ENCODE results near the gene ABCF3. TPM values are rescaled to one million over a fixed set of nuclear protein-coding genes. Genes with fewer than 3 reads are reported as not detected.

ABCF3 gene
- total and polyA plus RNA-seq, 2 of the 13 experiments (the other 11 are each of a cell fraction or from before 2014, with no cell fraction given), result 38.8 to 46.5 TPM

DNA sequence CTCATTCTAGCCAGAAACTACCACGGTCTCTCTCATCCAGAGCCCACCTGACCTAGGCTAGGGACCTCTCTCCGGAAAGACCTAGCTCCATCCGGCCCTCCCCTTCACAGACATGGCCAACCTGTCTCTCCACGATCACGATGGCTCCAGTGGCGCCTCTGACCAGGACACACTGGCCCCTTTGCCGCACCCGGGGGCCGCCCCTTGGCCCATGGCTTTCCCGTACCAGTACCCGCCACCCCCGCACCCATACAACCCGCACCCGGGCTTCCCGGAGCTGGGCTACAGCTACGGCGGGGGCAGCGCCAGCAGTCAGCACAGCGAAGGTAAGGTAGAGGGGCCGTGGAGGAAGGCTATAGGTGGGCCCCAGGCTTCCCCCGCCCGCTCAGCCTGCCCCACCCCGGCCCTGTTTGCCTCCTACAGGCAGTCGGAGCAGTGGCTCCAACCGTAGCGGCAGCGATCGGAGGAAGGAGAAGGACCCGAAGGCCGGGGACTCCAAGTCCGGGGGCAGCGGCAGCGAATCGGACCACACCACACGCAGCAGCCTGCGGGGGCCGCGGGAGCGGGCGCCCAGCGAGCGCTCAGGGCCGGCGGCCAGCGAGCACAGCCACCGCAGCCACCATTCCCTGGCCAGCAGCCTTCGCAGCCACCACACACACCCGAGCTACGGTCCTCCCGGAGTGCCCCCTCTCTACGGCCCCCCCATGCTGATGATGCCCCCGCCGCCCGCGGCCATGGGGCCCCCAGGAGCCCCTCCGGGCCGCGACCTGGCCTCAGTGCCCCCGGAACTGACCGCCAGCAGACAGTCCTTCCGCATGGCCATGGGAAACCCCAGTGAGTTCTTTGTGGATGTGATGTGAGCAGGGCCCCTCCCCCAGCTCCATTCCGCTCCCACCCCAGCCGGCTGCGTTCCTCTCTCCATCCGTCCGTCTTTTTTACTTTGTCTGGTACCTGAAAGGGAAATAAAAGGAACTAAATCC is 15.8 kb upstream of the ABCF3 start:
- BruUV-seq (replicated peaks), result no TSS peak
- WGBS (ENCODE audit: low lambda C conversion rate), result 99% methylated on average over 27 of the region's 66 CpGs
- ATAC-seq, result no peak
- Histone ChIP-seq H4K20me1 (ENCODE audit: insufficient read depth, low read length) (no peaks in the 10 kb centered on the region), H3K9ac (ENCODE audit: insufficient read depth, low read depth, low read length) (no peak overlapping the region), H3K9me3 (ENCODE audit: low read length) (no peaks in the 10 kb centered on the region), H3K4me1 (ENCODE audit: insufficient read depth, low read length) (peaks cover 7% of the 10 kb centered on the region), H3K36me3 (replicated peaks in 1 of 2; ENCODE audit: control insufficient read depth in 1 of 2, insufficient read depth in 2 of 2, low read length in 2 of 2) (peaks cover 25 to 63% of the 10 kb centered on the region in 2 experiments; a peak in 4 of 5 replicates), H3K27me3 (ENCODE audit: control insufficient read depth in 1 of 2, insufficient read depth in 2 of 2, low read length in 2 of 2) (no peaks in the 10 kb centered on the region; a peak in 1 of 5 replicates), H3K4me2 (ENCODE audit: low read depth, low read length) (no peak overlapping the region), H3K27ac (ENCODE audit: extremely low read length, insufficient read depth, low read length) (no peak overlapping the region), H3K79me2 (ENCODE audit: insufficient read depth, low read length) (peaks cover 8% of the 10 kb centered on the region), H2AFZ (ENCODE audit: low read length) (no peak overlapping the region), H3K4me3 (replicated peaks in 1 of 3; ENCODE audit: insufficient read depth in 1 of 3, low read depth in 2 of 3, low read length in 3 of 3) (no peak overlapping the region)
- TF ChIP-seq RBFOX2 (IDR thresholded peaks at IDR 0.05; ENCODE audit: low read depth, low read length) (peak; percentile 63), AGO2 (optimal IDR thresholded peaks at IDR 0.05; ENCODE audit: low read depth, low read length) (peak; percentile 68), CBX1 (IDR thresholded peaks at IDR 0.05; ENCODE audit: low read depth) (no peak)
- POLR2A ChIA-PET, result interaction anchor here (1.9 to 2.2 kb wide), 2 partner anchors 10 to 13 kb away, joined by 4 to 7 read pairs; no protein-coding TSS in a partner anchor
- no peak for DNase-seq (ENCODE audit: low spot score)
- CTCF ChIA-PET (ENCODE audit: low intra/inter-chr PET ratio, low total read pairs), result no interaction called here
- intact Hi-C loops (cut with micrococcal nuclease; ENCODE audit: unreplicated experiment) (no loop called here), in situ Hi-C loops (cut with HindIII; ENCODE audit: extremely low pct_ligation_motif_present, low pct_unique_long_range_greater_than_20kb) (no loop called here)
- no peak for FAIRE-seq

DNA sequence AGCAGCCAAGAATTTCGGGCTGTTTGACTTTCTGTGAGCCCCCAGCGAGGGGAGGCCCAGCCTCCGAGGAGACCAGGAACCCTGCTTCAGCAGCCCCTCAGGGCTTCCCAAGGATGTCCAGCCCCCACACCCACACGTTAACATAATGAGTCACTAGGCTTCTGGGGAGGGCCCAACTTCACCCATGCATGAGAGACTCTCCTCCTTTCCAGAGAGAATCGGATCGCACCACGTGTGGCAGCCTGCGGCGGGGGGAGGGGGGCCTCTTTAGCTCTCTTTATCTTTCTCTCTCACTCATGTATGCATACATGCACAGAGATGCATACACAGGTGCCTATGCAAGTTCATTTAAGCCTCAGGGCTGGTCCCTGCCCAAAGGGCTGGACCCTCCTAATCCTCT is 14.4 kb upstream of the ABCF3 start:
- intact Hi-C loops (cut with micrococcal nuclease; ENCODE audit: unreplicated experiment) (no loop called here), in situ Hi-C loops (cut with HindIII; ENCODE audit: extremely low pct_ligation_motif_present, low pct_unique_long_range_greater_than_20kb) (no loop called here)
- no peak overlapping the region for H3K4me3 ChIP-seq (replicated peaks in 1 of 3; ENCODE audit: insufficient read depth in 1 of 3, low read depth in 2 of 3, low read length in 3 of 3)
- H3K27me3 ChIP-seq (ENCODE audit: control insufficient read depth in 1 of 2, insufficient read depth in 2 of 2, low read length in 2 of 2), result no peaks in the 10 kb centered on the region; a peak in 1 of 5 replicates
- no peak for FAIRE-seq
- CTCF ChIA-PET (ENCODE audit: low intra/inter-chr PET ratio, low total read pairs), result no interaction called here
- WGBS (ENCODE audit: low lambda C conversion rate), result 97% methylated on average over 9 of the region's 9 CpGs
- no peak for ATAC-seq
- peaks cover 13 to 50% of the 10 kb centered on the region in 2 experiments; a peak in 4 of 5 replicates for H3K36me3 ChIP-seq (replicated peaks in 1 of 2; ENCODE audit: control insufficient read depth in 1 of 2, insufficient read depth in 2 of 2, low read length in 2 of 2)
- no peak overlapping the region for H3K27ac ChIP-seq (ENCODE audit: extremely low read length, insufficient read depth, low read length)
- peaks cover 15% of the 10 kb centered on the region for H3K4me1 ChIP-seq (ENCODE audit: insufficient read depth, low read length)
- TF ChIP-seq SRSF1 (optimal IDR thresholded peaks at IDR 0.05; ENCODE audit: low read depth, low read length) (no peak), ZNF143 (CRISPR knock-in tag; IDR thresholded peaks at IDR 0.05) (no peak), PATZ1 (CRISPR knock-in tag; IDR thresholded peaks at IDR 0.05) (no peak), ZBTB7A (CRISPR knock-in tag; IDR thresholded peaks at IDR 0.05) (no peak)
- H3K9ac ChIP-seq (ENCODE audit: insufficient read depth, low read depth, low read length), result no peak overlapping the region
- H3K9me3 ChIP-seq (ENCODE audit: low read length), result no peaks in the 10 kb centered on the region
- POLR2A ChIA-PET, result no interaction called here
- DNase-seq (ENCODE audit: low spot score), result no peak
- no TSS peak for BruUV-seq (replicated peaks)
- no peaks in the 10 kb centered on the region; the same call in 1 of the 2 replicates for H4K20me1 ChIP-seq (ENCODE audit: insufficient read depth, low read length)
- H2AFZ ChIP-seq (ENCODE audit: low read length), result no peak overlapping the region
- peaks cover 20% of the 10 kb centered on the region for H3K79me2 ChIP-seq (ENCODE audit: insufficient read depth, low read length)
- H3K4me2 ChIP-seq (ENCODE audit: low read depth, low read length), result no peak overlapping the region

All from HepG2 (cell line).